NCI-H446 treated with DMSO at 0.1 percent for 48 hours (cell line): ENCODE results near the gene CFHR5.
"Not testable (repeated sequence)": the region's sequence is repeated elsewhere in the genome, so short reads cannot be mapped to it uniquely, and the experiment has no call there.

Experiments
- DNase-seq: peaks from one replicate; lab custom pipeline; 2025; lab: John Stamatoyannopoulos, UW

Gene CFHR5

DNA sequence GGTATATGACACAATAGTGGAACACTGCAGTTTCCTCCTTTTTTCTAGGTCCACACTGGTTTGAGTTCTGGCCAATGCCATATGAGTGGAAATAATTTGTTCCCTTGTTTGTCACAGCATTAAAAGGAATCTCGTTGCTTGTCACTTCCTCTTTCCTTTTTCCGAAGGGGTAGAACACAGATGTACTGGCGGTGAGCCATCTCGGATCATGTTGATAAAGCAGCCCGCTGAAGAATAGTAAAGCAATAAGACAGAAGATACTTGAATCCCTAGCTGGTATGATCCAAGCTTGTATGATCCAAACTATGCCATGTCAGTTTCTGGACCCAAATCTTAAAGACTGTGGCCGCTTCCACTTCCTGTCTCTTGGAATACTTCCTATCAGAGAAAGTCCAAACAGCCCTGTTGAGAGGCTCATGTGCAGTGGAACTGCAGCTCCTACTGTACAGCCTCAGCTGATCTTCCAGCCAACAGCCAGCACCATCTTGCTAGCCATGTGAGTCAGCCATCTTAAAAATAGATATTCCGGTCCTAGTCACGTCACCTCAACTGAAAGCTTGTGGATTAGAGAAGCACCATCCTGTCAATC is 40.3 kb downstream of the CFHR5 start:
- DNase-seq = no peak

DNA sequence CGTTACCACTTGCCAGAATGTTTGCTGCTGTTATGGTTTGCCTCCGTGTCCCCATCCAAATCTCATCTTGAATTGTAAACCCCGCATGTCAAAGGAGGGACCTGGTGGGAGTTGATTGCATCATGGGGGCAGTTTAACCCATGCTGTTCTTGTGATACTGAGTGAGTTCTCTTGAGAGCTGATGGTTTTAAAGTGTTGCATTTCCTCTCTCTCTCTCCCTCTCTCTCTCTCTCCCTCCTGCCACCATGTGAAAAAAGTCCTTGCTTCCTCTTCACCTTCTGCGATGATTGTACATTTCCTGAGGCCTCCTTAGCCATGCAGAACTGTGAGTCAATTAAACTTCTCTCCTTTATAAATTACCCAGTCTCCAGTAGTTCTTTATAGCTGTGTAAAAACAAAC is 44.4 kb downstream of the CFHR5 start:
- DNase-seq = no peak

DNA sequence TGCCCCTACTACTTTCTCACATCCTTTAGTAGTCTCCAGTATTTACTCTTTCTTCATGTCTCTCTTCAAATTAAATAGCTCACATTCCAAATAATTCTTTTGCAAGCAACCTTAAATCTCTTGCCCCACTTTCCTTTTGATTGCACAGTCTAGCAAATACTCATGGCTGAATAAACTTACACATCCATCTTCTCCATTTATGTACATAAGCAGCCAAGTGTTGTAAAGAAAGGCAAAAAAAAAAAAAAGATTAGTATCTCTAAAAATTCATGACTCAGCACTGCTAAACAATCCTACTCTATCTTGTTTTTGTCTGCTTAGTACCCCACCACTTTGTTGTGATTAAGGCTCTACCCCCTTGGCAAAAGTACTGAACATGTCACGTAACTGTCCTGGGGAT is 47.1 kb downstream of the CFHR5 start:
- no peak for DNase-seq

DNA sequence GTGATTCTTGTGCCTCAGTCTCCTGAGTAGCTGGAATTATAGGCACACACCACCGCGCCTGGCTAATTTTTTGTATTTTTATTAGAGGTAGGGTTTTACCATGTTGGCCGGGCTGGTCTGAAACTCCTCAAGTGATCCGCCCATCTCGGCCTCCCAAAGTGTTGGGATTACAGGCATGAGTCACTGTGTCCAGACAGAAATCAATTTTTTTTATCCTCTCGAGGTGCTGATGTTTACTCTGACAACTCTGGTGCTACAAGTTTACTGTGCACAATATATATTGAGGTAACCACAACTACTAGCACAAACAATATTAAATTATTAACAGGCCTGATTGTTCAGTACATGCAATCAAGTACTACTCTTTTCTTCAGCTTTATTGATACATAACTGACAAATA is 50.0 kb downstream of the CFHR5 start:
- no peak for DNase-seq

DNA sequence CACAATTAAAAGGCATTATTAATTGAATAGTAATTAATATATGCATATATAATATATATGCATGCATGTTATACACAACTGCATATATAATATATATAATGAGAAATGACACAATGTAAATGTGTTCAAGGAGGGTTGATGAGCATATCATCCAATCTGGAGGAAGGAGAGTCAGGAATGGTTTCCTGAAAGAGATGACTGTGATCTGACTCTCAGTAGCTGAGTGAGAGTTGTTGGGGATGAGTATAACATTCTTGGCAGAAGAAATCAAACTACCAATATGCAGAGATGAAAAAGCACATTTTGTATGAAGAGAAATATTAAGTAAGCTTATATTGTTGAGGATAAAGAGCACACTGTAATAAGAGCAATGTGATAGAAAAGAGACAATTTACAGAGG is 52.4 kb downstream of the CFHR5 start:
- DNase-seq = no peak

DNA sequence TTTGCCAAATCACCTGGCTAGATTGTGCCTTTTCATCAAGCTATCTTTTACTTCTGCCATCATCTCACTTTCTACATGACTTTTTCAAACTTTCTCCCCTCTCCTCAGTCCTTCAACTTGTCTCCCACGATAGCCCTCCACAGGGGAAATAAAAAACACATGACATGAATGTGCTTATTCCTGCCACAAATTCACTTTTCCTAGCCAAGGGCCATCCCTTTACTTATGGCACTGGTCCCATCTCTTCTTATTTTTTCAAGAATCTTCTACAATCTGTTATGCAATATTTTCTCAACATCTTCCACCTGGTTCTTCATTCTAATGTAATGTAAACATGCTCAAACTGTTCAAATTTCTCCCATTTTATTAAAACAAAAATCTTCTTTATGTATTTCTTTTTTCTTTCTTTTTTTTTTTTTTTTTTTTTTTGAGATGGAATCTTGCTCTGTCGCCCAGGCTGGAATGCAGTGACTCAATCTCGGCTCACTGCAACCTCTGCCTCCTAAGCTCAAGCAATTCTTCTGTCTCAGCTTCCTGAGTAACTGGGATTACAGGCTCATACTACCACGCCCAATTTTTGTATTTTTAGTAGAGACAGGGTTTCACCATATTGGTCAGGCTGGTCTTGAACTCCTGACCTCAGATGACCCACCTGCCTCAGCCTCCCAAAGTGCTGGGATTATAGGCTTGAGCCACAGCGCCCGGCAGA is 57.4 kb downstream of the CFHR5 start:
- DNase-seq = not testable (repeated sequence)

DNA sequence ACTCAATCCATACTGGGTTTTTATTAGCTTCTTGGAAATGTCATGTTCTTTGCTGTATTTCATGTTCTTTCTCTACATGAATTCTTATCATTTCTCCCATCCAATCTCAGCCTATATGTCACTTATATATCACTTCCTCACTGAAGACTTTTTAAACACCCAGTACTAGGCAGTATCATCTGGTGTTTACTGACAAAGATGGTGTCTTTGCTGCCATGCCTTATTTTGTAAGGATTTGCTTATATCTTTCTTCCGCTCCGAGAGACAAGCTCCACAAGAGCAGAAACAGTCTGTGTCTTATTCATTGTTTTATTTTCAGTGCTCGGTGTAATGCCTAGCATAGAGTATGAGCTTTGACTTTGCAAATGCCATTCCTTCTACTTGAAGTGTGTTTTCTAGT is 59.5 kb downstream of the CFHR5 start:
- no peak for DNase-seq

DNA sequence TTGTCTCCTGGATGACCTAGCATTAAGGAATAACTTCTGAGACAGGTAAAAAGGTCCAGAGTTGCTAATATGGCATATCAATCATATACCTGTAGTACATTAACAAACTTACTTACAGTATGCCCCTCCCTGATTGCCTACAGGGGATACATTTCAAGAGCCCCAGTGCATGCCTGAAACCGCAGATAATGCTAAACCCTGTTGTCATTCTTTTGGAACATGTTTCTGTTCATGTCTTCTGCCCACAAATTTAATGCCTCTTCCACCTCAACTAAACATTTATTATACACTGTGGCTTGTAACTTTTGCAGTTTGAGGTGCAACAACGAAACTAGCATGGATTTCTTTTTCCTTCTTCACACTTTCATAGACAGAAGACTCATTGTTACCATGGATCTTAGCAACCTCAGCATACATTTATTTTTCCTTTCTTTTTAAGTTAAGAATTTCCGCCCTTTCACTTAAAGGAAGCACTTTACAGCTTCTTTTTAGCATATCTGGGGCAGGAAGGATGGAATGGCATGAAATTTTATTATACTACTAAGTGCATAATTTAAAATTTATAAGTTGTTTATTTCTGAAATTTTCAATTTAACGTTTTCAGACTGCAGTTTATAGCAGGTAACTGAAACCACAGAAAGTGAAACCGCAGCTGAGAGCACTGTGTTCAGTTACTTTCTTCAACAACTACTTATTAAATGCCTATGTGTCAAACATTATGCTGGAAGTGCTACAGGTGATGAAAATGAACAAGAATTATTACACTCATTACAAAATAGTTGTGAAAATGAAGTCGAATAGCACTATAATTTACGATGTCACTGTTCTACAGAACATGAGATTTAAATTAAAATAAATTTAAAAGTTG is 64.4 kb downstream of the CFHR5 start:
- DNase-seq = no peak

DNA sequence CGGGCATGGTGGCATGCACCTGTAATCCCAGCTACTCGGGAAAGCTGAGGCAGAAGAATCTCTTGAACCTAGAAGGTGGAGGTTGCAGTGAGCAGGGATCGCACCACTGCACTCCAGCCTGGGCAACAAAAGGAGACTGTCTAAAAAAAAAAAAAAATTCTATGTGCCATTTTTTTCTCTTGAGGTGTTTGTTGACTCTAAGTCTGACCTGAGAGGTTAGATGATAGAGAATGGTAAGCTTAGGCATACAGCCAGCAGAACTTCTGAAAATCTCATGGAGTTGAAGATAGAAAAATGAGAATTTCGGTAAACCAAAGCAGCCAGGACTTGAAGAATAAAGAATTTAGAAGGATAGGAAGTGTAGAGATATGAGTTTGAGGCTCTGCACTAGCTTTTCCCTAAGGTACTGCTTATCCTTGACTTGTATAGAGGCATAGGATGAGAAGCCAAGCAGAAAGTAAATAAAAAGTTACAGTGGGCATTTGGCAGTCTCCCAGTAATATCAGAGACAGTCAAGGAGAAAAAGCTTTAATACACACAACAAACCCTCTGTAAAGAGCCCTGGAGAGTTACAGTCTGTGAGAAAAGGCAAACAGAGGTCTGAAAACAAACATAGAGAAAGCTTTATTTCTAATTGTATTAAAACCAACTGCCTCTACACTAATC is 65.5 kb downstream of the CFHR5 start:
- DNase-seq = peak; percentile 33

DNA sequence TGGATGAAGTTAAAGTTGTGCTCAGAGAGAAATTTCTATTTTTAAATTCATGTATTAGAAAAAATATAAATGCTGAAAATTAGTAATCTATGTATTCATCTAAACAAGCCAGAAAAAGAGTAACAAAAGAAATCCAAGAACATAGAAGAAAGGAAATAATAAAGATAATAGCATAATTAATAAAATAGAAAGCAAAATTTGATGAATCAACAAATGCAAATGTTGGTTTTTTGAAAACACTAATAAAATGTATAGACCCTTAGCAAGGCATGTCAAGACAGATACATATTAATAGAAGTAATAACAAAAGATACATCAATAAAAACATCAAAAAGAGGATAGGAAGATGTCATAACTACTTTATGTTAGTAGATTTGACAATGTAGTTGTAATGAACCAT is 71.7 kb downstream of the CFHR5 start:
- DNase-seq = no peak
